NCI-H2196 treated with DMSO at 0.1 percent for 48 hours (cell line): ENCODE measurements around the gene PSMG2.

ENCODE experiments used
- DNase-seq: peaks from one replicate; lab custom pipeline; 2025; ENCODE audit not compliant: unreplicated experiment; lab: John Stamatoyannopoulos, UW

The PSMG2 gene

GRCh38 chr18:12702221-12703095 lies at the start of gene PSMG2, which contains the start of gene CEP76:
PSMG2 (plus strand) TSS chr18:12703042; CDS start chr18:12703108, 66 bp downstream.
CEP76 (minus strand) TSS chr18:12702723; CDS start chr18:12702548, 175 bp downstream.
- peak; percentile 64 for DNase-seq

GRCh38 chr18:12654971-12655370 lies 47.9 kb upstream of the PSMG2 start:
- DNase-seq, result no peak

- no peak for DNase-seq
Observed at GRCh38 chr18:12656605-12656937, 46.3 kb upstream of the PSMG2 start.

- DNase-seq, result no peak
Observed at GRCh38 chr18:12656938-12657683, 45.7 kb upstream of the PSMG2 start.

GRCh38 chr18:12657684-12658425 lies 45.0 kb upstream of the PSMG2 start, which contains the start of gene SPIRE1:
SPIRE1 (minus strand) TSS chr18:12658107; CDS start chr18:12657866, 241 bp downstream.
- peak; percentile 58 for DNase-seq

GRCh38 chr18:12658426-12659138 lies 44.3 kb upstream of the PSMG2 start:
- peak; percentile 50 for DNase-seq

- peak; percentile 59 for DNase-seq
Observed at GRCh38 chr18:12659904-12660605, 42.8 kb upstream of the PSMG2 start.

GRCh38 chr18:12668041-12668440 lies 34.8 kb upstream of the PSMG2 start:
- DNase-seq, result no peak

- no peak for DNase-seq
Observed at GRCh38 chr18:12679183-12679786, 23.6 kb upstream of the PSMG2 start.

- DNase-seq, result peak; percentile 15
Observed at GRCh38 chr18:12686100-12686499, 16.7 kb upstream of the PSMG2 start.

GRCh38 chr18:12689256-12689850 lies 13.5 kb upstream of the PSMG2 start:
- no peak for DNase-seq

- DNase-seq, result no peak
Observed at GRCh38 chr18:12692206-12692605, 10.6 kb upstream of the PSMG2 start.

- no peak for DNase-seq
Observed at GRCh38 chr18:12694032-12694431, 8.8 kb upstream of the PSMG2 start.

GRCh38 chr18:12699747-12700146 lies 3.1 kb upstream of the PSMG2 start:
- no peak for DNase-seq

- DNase-seq, result no peak
Observed at GRCh38 chr18:12701161-12701560, 1.7 kb upstream of the PSMG2 start.

- DNase-seq, result no peak
Observed at GRCh38 chr18:12703096-12703567, 290 bp downstream of the PSMG2 start.

GRCh38 chr18:12703664-12704063 lies 822 bp downstream of the PSMG2 start:
- DNase-seq, result no peak

- no peak for DNase-seq
Observed at GRCh38 chr18:12711446-12711845, 8.6 kb downstream of the PSMG2 start.
